ENCODE results near the gene SIRPG.

Gene SIRPG

GRCh38 chr20:1694672-1695071 lies 37.1 kb upstream of the SIRPG start:
- Histone ChIP-seq H3K27me3 (ENCODE audit: insufficient read depth, poor library complexity, severe bottlenecking) (no peaks in the 10 kb centered on the region), H3K4me3 (replicated peaks; ENCODE audit: insufficient read depth, low read length) (no peak overlapping the region), H3K27ac (replicated peaks) (no peak overlapping the region)
- TF ChIP-seq GABPA (IDR thresholded peaks at IDR 0.05; ENCODE audit: low read depth) (no peak), CTCF (IDR thresholded peaks at IDR 0.05; ENCODE audit: insufficient read depth, low read length) (no peak), POLR2AphosphoS5 (IDR thresholded peaks at IDR 0.05; ENCODE audit: low read depth) (no peak), SPI1 (IDR thresholded peaks at IDR 0.05; ENCODE audit: borderline replicate concordance, low read depth) (no peak)
- TF ChIP-seq, protein P1, sequence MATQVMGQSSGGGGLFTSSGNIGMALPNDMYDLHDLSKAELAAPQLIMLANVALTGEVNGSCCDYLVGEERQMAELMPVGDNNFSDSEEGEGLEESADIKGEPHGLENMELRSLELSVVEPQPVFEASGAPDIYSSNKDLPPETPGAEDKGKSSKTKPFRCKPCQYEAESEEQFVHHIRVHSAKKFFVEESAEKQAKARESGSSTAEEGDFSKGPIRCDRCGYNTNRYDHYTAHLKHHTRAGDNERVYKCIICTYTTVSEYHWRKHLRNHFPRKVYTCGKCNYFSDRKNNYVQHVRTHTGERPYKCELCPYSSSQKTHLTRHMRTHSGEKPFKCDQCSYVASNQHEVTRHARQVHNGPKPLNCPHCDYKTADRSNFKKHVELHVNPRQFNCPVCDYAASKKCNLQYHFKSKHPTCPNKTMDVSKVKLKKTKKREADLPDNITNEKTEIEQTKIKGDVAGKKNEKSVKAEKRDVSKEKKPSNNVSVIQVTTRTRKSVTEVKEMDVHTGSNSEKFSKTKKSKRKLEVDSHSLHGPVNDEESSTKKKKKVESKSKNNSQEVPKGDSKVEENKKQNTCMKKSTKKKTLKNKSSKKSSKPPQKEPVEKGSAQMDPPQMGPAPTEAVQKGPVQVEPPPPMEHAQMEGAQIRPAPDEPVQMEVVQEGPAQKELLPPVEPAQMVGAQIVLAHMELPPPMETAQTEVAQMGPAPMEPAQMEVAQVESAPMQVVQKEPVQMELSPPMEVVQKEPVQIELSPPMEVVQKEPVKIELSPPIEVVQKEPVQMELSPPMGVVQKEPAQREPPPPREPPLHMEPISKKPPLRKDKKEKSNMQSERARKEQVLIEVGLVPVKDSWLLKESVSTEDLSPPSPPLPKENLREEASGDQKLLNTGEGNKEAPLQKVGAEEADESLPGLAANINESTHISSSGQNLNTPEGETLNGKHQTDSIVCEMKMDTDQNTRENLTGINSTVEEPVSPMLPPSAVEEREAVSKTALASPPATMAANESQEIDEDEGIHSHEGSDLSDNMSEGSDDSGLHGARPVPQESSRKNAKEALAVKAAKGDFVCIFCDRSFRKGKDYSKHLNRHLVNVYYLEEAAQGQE (IDR thresholded peaks at IDR 0.05; ENCODE audit: insufficient replicate concordance, low read depth), result no peak
- no peak for DNase-seq (ENCODE audit: low read depth in 1 of 2, low spot score in 1 of 2)

GRCh38 chr20:1693427-1693826 lies 35.8 kb upstream of the SIRPG start:
- DNase-seq (ENCODE audit: low read depth in 1 of 2, low spot score in 1 of 2), result no peak
- Histone ChIP-seq H3K4me3 (replicated peaks; ENCODE audit: insufficient read depth, low read length) (no peak overlapping the region), H3K27me3 (ENCODE audit: insufficient read depth, poor library complexity, severe bottlenecking) (no peaks in the 10 kb centered on the region), H3K27ac (replicated peaks) (no peak overlapping the region)
- no peak for TF ChIP-seq SPI1 (IDR thresholded peaks at IDR 0.05; ENCODE audit: borderline replicate concordance, low read depth)
- TF ChIP-seq CTCF (IDR thresholded peaks at IDR 0.05; ENCODE audit: insufficient read depth, low read length), result no peak
- no peak for TF ChIP-seq GABPA (IDR thresholded peaks at IDR 0.05; ENCODE audit: low read depth)
- no peak for TF ChIP-seq POLR2AphosphoS5 (IDR thresholded peaks at IDR 0.05; ENCODE audit: low read depth)
- TF ChIP-seq, protein P1 (IDR thresholded peaks at IDR 0.05; ENCODE audit: insufficient replicate concordance, low read depth), result no peak

DNA sequence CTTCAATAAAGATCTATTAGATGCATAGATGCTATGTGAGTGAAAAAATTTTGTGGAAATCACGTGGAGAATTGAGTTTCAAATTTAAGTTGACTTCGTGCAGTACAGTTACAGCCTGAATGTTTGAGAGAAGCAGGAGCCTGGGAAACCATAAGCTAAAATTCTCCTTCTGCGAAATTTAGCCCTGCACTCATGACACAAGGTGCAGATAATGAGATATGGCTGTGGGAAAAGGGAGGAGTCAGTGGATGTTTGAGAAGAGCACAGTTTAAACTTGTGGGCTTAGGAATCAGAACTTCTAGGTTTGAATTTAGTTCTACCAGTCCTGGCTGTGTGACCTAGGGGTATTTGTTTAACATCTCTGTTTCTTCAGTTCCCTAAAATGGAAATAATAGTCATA lies 32.1 kb upstream of the SIRPG start:
- TF ChIP-seq CTCF (IDR thresholded peaks at IDR 0.05; ENCODE audit: insufficient read depth, low read length), result no peak
- TF ChIP-seq, protein P1 (IDR thresholded peaks at IDR 0.05; ENCODE audit: insufficient replicate concordance, low read depth), result no peak
- no peak for TF ChIP-seq POLR2AphosphoS5 (IDR thresholded peaks at IDR 0.05; ENCODE audit: low read depth)
- no peak for TF ChIP-seq GABPA (IDR thresholded peaks at IDR 0.05; ENCODE audit: low read depth)
- TF ChIP-seq SPI1 (IDR thresholded peaks at IDR 0.05; ENCODE audit: borderline replicate concordance, low read depth), result no peak
- H3K27me3 ChIP-seq (ENCODE audit: insufficient read depth, poor library complexity, severe bottlenecking), result no peaks in the 10 kb centered on the region
- DNase-seq (ENCODE audit: low read depth in 1 of 2, low spot score in 1 of 2), result no peak

More for the DNA sequence above, 32.1 kb upstream of the SIRPG start:
- no peak overlapping the region for H3K27ac ChIP-seq (replicated peaks)
- H3K4me3 ChIP-seq (replicated peaks; ENCODE audit: insufficient read depth, low read length), result no peak overlapping the region

Measured in HL-60 (cell line).